ENCODE results near the gene MACROH2A2. TPM values are rescaled to one million over a fixed set of nuclear protein-coding genes. Genes with fewer than 3 reads are reported as not detected.
A peak's percentile ranks its signal among the peaks of the same experiment; 100 is the strongest.

MACROH2A2 gene
- total and polyA plus RNA-seq, 2 of the 13 experiments (the other 11 are each of a cell fraction or from before 2014, with no cell fraction given), result 9.8 to 43.1 TPM

- peak; percentile 40 for TF ChIP-seq ZNF18 (CRISPR knock-in tag; IDR thresholded peaks at IDR 0.05; ENCODE audit: insufficient replicate concordance)
- peak; percentile 59; the same call in 1 of the 2 replicates for TF ChIP-seq MEIS2 (CRISPR knock-in tag; IDR thresholded peaks at IDR 0.05)
- TF ChIP-seq CENPBD1 (CRISPR knock-in tag; IDR thresholded peaks at IDR 0.05; ENCODE audit: borderline replicate concordance, low read depth), result no peak
- no peak for TF ChIP-seq SMC3 (IDR thresholded peaks at IDR 0.05; ENCODE audit: low read length)
- TF ChIP-seq, protein P1, sequence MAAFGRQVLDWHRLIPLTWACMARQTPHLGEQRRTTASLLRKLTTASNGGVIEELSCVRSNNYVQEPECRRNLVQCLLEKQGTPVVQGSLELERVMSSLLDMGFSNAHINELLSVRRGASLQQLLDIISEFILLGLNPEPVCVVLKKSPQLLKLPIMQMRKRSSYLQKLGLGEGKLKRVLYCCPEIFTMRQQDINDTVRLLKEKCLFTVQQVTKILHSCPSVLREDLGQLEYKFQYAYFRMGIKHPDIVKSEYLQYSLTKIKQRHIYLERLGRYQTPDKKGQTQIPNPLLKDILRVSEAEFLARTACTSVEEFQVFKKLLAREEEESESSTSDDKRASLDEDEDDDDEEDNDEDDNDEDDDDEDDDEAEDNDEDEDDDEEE (CRISPR knock-in tag; IDR thresholded peaks at IDR 0.05), result no peak
- TF ChIP-seq ELF3 (CRISPR knock-in tag; IDR thresholded peaks at IDR 0.05), result peak; percentile 79
- TF ChIP-seq PHF21A (CRISPR knock-in tag; IDR thresholded peaks at IDR 0.05), result 0 out of 2 replicates have a peak, but pooled peaks have one; percentile 21
- peak; percentile 58 for TF ChIP-seq TEAD3 (CRISPR knock-in tag; optimal IDR thresholded peaks at IDR 0.05; ENCODE audit: borderline replicate concordance)
- no peak for TF ChIP-seq ELF4 (CRISPR knock-in tag; IDR thresholded peaks at IDR 0.05; ENCODE audit: borderline replicate concordance)
- peak; percentile 82; the same call in 1 of the 2 replicates for TF ChIP-seq ZFP37 (CRISPR knock-in tag; IDR thresholded peaks at IDR 0.05; ENCODE audit: borderline replicate concordance)
- TF ChIP-seq ZNF552 (CRISPR knock-in tag; IDR thresholded peaks at IDR 0.05; ENCODE audit: borderline replicate concordance), result no peak
- TF ChIP-seq KAT7 (CRISPR knock-in tag; IDR thresholded peaks at IDR 0.05; ENCODE audit: borderline replicate concordance), result no peak
- peak; percentile 82; the same call in 1 of the 2 replicates for TF ChIP-seq SPEN (CRISPR knock-in tag; IDR thresholded peaks at IDR 0.05; ENCODE audit: low read depth)
- TF ChIP-seq AHDC1 (CRISPR knock-in tag; IDR thresholded peaks at IDR 0.05; ENCODE audit: borderline replicate concordance), result 0 out of 2 replicates have a peak, but pooled peaks have one; percentile 69
- no peak for TF ChIP-seq EEA1 (CRISPR knock-in tag; IDR thresholded peaks at IDR 0.05; ENCODE audit: borderline replicate concordance)
- no peak for TF ChIP-seq PHF5A (CRISPR knock-in tag; IDR thresholded peaks at IDR 0.05; ENCODE audit: low read depth, unreplicated experiment)
- peak; percentile 30 for TF ChIP-seq XRCC5 (optimal IDR thresholded peaks at IDR 0.05; ENCODE audit: low read length)
- TF ChIP-seq NFATC3 (CRISPR knock-in tag; IDR thresholded peaks at IDR 0.05), result no peak
- TF ChIP-seq ZNF792 (CRISPR knock-in tag; IDR thresholded peaks at IDR 0.05), result peak; percentile 42; the same call in 1 of the 2 replicates
- TF ChIP-seq NR2C2 (CRISPR knock-in tag; IDR thresholded peaks at IDR 0.05; ENCODE audit: borderline replicate concordance), result no peak
Observed at GRCh38 chr10:70109064-70109729, 56.6 kb downstream of the MACROH2A2 start (continued).
